ENCODE results near the gene EPS8L3.
"Not testable (repeated sequence)": the region's sequence is repeated elsewhere in the genome, so short reads cannot be mapped to it uniquely, and the experiment has no call there.

Gene EPS8L3

GRCh38 chr1:109762039-109762585 is 1.6 kb downstream of the EPS8L3 start:
- no peak for DNase-seq

- DNase-seq, result no peak
Measured at GRCh38 chr1:109761227-109762038, 2.3 kb downstream of the EPS8L3 start.

DNA sequence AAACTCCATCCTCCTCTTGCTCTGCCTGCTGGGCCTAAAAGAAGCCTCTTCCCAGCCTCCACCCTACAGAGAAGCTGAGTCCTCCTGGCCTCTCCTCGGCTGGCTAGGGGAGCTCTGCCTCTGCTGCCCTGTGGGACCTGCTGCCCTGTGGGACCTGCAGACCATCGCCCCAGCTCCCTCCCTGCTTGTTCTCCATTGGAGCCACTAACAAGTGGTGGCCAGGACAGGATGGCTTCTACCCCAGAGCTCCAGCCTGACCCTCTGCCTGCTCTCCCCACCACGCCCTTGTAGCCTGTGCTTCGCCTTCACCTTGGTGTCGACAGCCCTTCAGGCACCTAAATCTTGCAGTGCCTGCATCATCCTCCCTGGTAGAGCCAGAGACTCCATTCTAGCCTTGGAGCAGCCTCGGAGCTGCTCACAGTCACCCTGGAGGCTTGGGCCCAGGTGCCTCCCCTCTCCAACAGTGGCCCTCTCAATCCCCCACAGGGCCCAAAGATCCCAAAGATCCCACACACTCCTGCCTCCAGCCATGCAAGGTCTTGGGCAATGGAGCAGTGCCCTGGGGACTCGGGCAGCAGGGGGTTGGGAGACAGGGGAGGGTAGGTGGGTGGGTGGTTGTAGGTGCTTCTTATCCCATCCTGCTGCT is 3.0 kb downstream of the EPS8L3 start:
- no peak for DNase-seq

- DNase-seq, result no peak
Measured at GRCh38 chr1:109759513-109760334, 4.0 kb downstream of the EPS8L3 start.

- no peak for DNase-seq
Measured at GRCh38 chr1:109757936-109758786, 5.6 kb downstream of the EPS8L3 start.

DNA sequence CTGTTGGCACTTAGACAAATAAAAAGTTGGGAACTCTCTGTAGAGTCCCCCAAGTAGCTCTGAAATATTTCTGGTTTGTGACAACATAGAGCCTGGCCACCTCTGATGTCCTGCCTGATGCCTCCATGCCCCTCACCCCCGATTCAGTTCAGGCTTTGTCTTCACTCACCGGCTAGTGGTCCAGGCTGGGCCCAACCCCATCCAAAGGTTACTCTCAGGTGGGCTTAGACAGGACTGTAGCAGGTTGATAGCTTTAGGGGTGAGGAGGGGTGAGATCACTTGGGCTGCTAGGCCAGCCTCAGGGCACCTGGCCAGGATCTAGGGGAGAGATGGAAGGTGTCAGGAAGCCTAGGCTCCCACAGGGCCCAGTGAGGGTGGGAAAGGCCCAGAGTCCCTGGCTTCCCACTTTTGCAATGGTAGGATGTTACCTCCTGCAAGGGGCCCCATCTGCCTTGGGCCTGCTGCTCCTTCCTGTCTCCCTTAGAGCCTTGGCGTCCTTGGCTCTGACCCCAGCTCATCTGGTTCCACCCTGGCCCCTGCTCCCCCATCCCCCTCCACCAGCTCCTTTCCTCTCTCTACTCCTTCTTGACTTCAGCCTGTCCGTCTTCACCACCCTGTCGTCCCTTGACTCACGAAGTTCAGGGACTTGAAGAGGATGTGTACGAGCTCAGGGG is 6.7 kb downstream of the EPS8L3 start:
- DNase-seq, result no peak

DNA sequence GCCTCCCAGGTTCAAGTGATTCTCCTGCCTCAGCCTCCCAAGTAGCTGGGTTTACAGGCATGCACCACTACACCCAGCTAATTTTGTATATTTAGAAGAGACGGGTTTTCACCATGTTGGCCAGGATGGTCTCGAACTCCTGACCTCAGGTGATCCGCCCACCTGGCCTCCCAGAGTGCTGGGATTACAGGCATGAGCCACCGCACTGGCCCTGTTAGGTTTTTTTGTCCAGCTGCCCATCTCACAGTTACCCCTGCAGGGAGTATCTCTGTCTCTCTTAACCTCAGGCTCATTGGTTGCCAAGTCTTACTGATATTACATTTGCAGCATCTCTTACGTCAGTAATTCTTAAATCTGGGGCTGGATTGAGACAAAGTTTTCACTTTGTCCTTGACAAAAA is 7.4 kb downstream of the EPS8L3 start:
- DNase-seq, result not testable (repeated sequence)

GRCh38 chr1:109754738-109755137 is 9.0 kb downstream of the EPS8L3 start:
- DNase-seq, result no peak

GRCh38 chr1:109751531-109752260 is 12.0 kb downstream of the EPS8L3 start:
- no peak for DNase-seq

- no peak for DNase-seq
Measured at GRCh38 chr1:109750920-109751319, 12.8 kb downstream of the EPS8L3 start.

- no peak for DNase-seq
Measured at GRCh38 chr1:109750241-109750882, 13.4 kb downstream of the EPS8L3 start.

GRCh38 chr1:109749221-109749620 is 14.5 kb downstream of the EPS8L3 start:
- DNase-seq, result no peak

GRCh38 chr1:109748311-109748710 is 15.4 kb downstream of the EPS8L3 start:
- not testable (repeated sequence) for DNase-seq

GRCh38 chr1:109740615-109741373 is 22.9 kb downstream of the EPS8L3 start, which contains the start of gene GSTM3:
GSTM3 (minus strand) TSS chr1:109741038; CDS start chr1:109740287, 751 bp downstream.
- DNase-seq, result no peak

DNA sequence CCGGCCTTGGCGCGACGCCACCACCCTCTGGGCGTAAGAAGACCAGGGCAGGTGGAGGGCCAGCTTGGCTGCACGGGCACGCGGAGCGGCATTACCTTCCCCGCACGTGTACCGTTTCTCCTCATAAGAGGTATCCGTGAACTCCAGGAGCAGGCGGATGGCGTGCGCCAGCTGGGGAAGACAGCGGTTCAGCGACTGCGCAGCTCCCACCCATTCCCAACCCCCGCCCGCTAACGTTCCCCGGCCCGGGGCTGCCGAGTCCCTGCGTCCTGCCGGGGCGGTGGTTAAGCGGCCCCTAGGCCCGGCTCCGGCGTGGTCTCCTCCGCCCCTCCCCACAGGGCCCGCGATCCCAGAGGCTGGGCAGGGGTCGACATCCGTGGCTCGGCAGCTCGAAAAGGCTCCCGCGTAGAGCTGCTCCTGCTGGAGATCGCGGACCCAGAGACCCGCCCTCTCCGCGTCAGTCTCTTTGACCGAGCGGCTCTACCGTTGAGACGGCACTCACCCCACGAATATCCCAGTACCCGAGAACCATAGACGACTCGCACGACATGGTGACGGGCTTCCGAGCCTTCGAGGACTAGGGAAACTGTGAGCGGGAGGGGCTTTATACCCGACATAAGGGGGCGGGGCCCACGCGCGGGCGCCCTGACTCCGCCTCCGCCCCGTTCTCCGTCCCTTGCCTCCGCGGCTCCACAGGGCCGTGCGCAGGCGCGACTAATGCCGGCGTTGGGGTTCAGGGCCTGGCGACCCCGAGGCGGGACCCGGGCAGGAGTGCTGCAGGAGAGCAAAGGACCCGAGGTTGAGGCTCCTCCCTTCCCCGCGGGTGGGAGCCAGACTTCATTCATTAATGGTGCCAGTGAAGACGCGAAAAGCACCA is 23.7 kb downstream of the EPS8L3 start:
- no peak for DNase-seq

GRCh38 chr1:109733236-109733870 is 30.4 kb downstream of the EPS8L3 start:
- no peak for DNase-seq

- no peak for DNase-seq
Measured at GRCh38 chr1:109732390-109732881, 31.3 kb downstream of the EPS8L3 start.

GRCh38 chr1:109730666-109731065 is 33.1 kb downstream of the EPS8L3 start:
- no peak for DNase-seq

All from NCI-H2081 treated with DMSO at 0.1 percent for 48 hours (cell line).